Endodermal cell (in vitro differentiated cells): Measurements from ENCODE around the gene ANKMY1. TPM values are rescaled to one million over a fixed set of nuclear protein-coding genes. Genes with fewer than 3 reads are reported as not detected.

Experiments
- DNase-seq: peaks from one replicate; pipeline ENCODE4 v3.0.0-alpha.2; 2017
- H3K27ac ChIP-seq: 2 replicates; pipeline ENCODE4 v1.5.1; 2013; ENCODE audit warnings: mild to moderate bottlenecking, low read depth, low read length, moderate library complexity
- H3K27me3 ChIP-seq: 2 replicates; pipeline ENCODE4 v1.6.1; 2013; ENCODE audit warnings: mild to moderate bottlenecking, low read length, moderate library complexity; ENCODE audit not compliant: insufficient read depth, control insufficient read depth, poor library complexity, severe bottlenecking
- H3K36me3 ChIP-seq: 2 replicates; pipeline ENCODE4 v1.7.0; 2013; ENCODE audit warnings: mild to moderate bottlenecking, low read length, moderate library complexity; ENCODE audit not compliant: control insufficient read depth, insufficient read depth
- H3K4me1 ChIP-seq: one replicate; pipeline ENCODE4 v1.7.0; 2013; ENCODE audit warnings: low read length; ENCODE audit not compliant: control insufficient read depth, insufficient read depth
- H3K4me3 ChIP-seq: 2 replicates; pipeline ENCODE4 v1.5.1; 2013; ENCODE audit warnings: mild to moderate bottlenecking, low read length, moderate library complexity
- H3K9ac ChIP-seq: 2 replicates; pipeline ENCODE4 v1.6.1; 2013; ENCODE audit warnings: mild to moderate bottlenecking, low read length, moderate library complexity; ENCODE audit not compliant: poor library complexity, severe bottlenecking; ENCODE audit errors: extremely low read depth
- H3K9me3 ChIP-seq: 2 replicates; pipeline ENCODE4 v1.6.1; 2013; ENCODE audit warnings: mild to moderate bottlenecking, low read length, moderate library complexity; ENCODE audit not compliant: control insufficient read depth
- H3K27ac Mint-ChIP-seq: 2 replicates; pipeline ENCODE4 v1.8.0; 2020; ENCODE audit warnings: mixed read lengths
- H3K27me3 Mint-ChIP-seq: 2 replicates; pipeline ENCODE4 v1.8.0; 2021; ENCODE audit warnings: mild to moderate bottlenecking, mixed read lengths; ENCODE audit not compliant: insufficient read depth
- H3K36me3 Mint-ChIP-seq: 2 replicates; pipeline ENCODE4 v1.8.0; 2020; ENCODE audit warnings: low read depth, mixed read lengths
- H3K4me1 Mint-ChIP-seq: 2 replicates; pipeline ENCODE4 v1.8.0; 2020; ENCODE audit warnings: mixed read lengths
- H3K4me3 Mint-ChIP-seq: 2 replicates; pipeline ENCODE4 v1.8.0; 2020; ENCODE audit warnings: mild to moderate bottlenecking, moderate library complexity, mixed read lengths
- H3K9me3 Mint-ChIP-seq: 2 replicates; pipeline ENCODE4 v1.8.0; 2020; ENCODE audit warnings: mild to moderate bottlenecking, mixed read lengths
- CTCF ChIP-seq: fragments of 200-600 bp; sonication (generic); conservative IDR thresholded peaks from 2 replicates; pipeline ENCODE4 v1.5.0; 2021; ENCODE audit warnings: antibody characterized with exemption, mild to moderate bottlenecking
- WGBS, 2 experiments: methylation state at CpG; one replicate each; pipeline versions ENCODE4 v1.1.5 to v1.1.7; 2013; ENCODE audit warnings: missing lambda C conversion rate in 2 of 2, mixed read lengths in 1 of 2; ENCODE audit not compliant: insufficient coverage in 1 of 2, insufficient read length in 1 of 2; 5-methylcytosine and 5-hydroxymethylcytosine counted together
- total RNA-seq, 2 donors: library from RNA; stranded (reverse); fragmentation: NEBNext Ultra II Directional in 1 of 2; extraction: Animal tissue kit (Norgen Biotek cat#: 25700) in 1 of 2; gene quantifications; 2 replicates in 1 of 2; 3 replicates in 1 of 2; pipeline ENCODE4 v1.2.1, GENCODE V29; 2021

Gene ANKMY1
- total RNA-seq, 2 donors from 2014 or later, result 7.4 to 13.3 TPM

GRCh38 chr2:240572141-240573031 is 14.6 kb upstream of the ANKMY1 start:
- WGBS, 2 experiments, result 93 to 95% methylated on average over 24 to 30 of the region's 30 CpGs
- H3K9me3 ChIP-seq, result no peaks in the 10 kb centered on the region
- peaks cover 2% of the 10 kb centered on the region for H3K27me3 ChIP-seq
- Mint-ChIP-seq H3K4me1 (peaks cover 5% of the 10 kb centered on the region), H3K27me3 (peaks cover 9% of the 10 kb centered on the region), H3K4me3 (no peak overlapping the region), H3K27ac (no peak overlapping the region), H3K36me3 (no peaks in the 10 kb centered on the region), H3K9me3 (no peaks in the 10 kb centered on the region)
- no peak overlapping the region for H3K9ac ChIP-seq
- DNase-seq, result no peak
- peaks cover 7% of the 10 kb centered on the region for H3K4me1 ChIP-seq
- no peak overlapping the region for H3K4me3 ChIP-seq
- no peaks in the 10 kb centered on the region for H3K36me3 ChIP-seq
- TF ChIP-seq CTCF, result no peak
- no peak overlapping the region for H3K27ac ChIP-seq

- whole genome bisulfite sequencing, 2 experiments, result 92 to 96% methylated on average over 7 to 18 of the region's 18 CpGs
Measured at GRCh38 chr2:240571314-240571973, 13.7 kb upstream of the ANKMY1 start.

More at GRCh38 chr2:240571314-240571973, 13.7 kb upstream of the ANKMY1 start:
- H3K36me3 ChIP-seq, result no peaks in the 10 kb centered on the region
- no peak overlapping the region for H3K27ac ChIP-seq
- H3K27me3 Mint-ChIP-seq, result peaks cover 17% of the 10 kb centered on the region
- H3K27ac Mint-ChIP-seq, result no peak overlapping the region
- peaks cover 7% of the 10 kb centered on the region for H3K4me1 Mint-ChIP-seq
- H3K9me3 Mint-ChIP-seq, result no peaks in the 10 kb centered on the region
- H3K4me3 Mint-ChIP-seq, result no peak overlapping the region
- no peaks in the 10 kb centered on the region for H3K36me3 Mint-ChIP-seq
- no peak overlapping the region for H3K4me3 ChIP-seq
- H3K4me1 ChIP-seq, result peaks cover 15% of the 10 kb centered on the region
- DNase-seq, result no peak
- no peak overlapping the region for H3K9ac ChIP-seq
- peaks cover 11% of the 10 kb centered on the region for H3K27me3 ChIP-seq
- no peak for TF ChIP-seq CTCF
- no peaks in the 10 kb centered on the region for H3K9me3 ChIP-seq
